HG03575 (cell line): Measurements from ENCODE around the gene KLHL17.
"Not testable (repeated sequence)": the region's sequence is repeated elsewhere in the genome, so short reads cannot be mapped to it uniquely, and the experiment has no call there.

ENCODE experiments used
- ATAC-seq: cut with Tn5 transposase; IDR thresholded peaks from one replicate; pipeline ENCODE4 v1.9.1; 2021; ENCODE audit not compliant: unreplicated experiment, insufficient number of reproducible peaks, low FRiP score; ENCODE audit errors: extremely low read depth

The KLHL17 gene

DNA sequence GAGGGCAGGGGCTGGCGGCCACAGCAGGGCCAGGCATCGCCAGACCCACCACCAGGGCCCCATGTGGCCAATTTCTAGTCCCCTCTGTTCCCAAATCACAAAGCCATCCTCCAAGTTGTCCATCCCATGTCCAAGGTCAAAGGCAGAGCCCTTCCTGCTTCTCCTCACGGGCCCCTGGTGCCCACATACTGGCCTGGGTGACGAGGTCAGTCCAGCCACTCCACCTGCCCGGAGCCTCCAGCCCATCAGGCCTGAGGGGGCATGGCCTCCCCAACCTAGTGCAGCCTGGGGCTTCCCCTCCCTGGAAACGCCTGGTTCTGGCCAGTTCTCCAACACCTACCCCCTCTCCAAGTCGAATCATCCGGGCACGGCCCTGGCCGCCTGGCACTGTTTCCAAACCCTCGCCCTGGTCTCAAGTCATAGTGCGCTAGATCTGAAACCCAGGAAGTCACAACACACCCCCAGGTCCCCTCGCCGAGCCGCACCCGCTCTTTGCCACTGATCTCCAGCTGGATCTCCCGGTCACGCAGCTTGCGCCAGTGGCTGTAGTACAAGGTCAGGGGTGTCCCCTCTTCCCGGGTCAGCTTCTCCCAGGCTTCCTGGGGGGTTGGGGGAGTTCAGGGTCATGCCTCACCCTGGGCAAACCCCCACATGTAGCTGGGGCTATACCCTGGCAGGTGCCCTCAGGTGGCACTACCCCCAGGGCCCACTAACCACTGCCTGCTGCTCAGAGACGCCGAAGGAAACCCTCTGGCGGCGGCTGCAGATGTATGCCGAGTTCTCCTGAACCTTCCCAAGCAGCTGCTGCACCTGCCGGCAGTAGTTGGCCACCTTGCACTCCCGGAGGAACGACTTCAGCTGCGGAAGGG lies 14.5 kb upstream of the KLHL17 start:
- no peak for ATAC-seq

DNA sequence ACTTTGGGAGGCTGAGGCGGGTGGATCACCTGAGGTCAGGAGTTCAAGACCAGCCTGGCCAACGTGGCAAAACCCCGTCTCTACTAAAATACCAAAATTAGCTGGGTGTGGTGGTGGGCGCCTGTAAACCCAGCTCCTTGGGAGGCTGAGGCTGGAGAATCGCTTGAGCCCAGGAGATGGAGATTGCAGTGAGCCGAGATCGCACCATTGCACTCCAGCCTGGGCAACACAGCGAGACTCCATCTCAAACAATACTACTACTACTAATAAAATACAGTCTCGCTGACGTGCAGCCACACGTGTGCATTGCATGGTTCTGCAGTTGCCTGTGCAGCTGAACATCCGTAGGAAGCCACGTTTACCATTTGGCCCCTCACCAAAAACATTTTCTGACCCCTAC lies 13.6 kb upstream of the KLHL17 start:
- ATAC-seq = not testable (repeated sequence)

DNA sequence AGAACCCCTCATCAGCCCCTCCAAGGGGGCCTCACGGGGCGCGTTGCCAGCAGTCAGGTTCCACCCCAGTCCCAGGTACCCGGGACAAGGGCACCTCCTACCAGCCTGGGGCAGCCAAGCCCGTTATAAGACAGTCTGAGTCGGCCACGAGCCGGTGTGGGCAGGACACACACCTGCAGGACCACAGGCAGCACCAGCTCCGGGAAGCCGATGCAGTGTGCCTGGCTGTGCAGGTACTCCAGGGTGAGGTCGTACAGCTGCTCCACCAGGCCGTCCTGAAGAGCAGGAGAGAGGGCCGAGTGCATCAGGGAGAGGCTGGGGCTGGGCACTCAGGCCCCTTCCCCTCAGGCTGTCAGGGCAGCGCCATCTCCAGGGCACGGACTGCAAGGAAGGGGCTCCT lies 12.4 kb upstream of the KLHL17 start:
- ATAC-seq = no peak

DNA sequence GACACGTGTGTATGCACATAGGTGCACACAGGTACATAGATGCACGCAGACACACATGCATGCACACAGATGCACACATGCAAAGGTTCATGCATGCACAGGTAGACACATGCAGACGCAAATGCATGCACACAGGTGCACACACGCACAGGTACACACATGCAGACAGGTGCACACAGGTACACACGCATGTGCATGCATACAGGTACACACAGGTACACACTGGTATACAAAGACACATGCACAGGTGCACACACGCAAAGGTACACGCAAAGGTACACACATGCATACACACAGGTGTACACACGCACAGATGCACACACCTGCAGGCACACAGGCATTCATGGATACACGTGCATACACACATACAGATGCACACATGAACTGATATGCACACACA lies 10.1 kb upstream of the KLHL17 start:
- ATAC-seq = no peak

DNA sequence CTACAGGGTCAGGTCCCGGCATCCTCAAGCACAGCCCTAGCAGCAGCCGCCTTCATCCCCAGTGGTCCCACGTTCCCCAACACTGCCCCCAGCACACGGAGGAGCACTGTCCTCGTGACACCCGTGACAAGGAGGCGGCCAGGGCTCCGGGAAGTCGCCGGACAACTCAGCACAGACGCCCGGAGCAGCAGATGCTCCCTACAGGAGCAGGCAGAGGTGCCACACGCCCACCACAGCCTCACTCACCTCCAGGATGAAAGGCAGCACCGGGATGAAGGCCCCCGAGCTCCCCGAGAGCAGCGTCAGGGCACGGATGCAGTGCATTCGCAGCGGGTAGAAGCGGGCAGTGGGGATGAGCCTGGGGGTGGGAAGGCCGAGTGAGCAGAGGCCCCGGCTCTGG lies 9.5 kb upstream of the KLHL17 start:
- ATAC-seq = no peak

DNA sequence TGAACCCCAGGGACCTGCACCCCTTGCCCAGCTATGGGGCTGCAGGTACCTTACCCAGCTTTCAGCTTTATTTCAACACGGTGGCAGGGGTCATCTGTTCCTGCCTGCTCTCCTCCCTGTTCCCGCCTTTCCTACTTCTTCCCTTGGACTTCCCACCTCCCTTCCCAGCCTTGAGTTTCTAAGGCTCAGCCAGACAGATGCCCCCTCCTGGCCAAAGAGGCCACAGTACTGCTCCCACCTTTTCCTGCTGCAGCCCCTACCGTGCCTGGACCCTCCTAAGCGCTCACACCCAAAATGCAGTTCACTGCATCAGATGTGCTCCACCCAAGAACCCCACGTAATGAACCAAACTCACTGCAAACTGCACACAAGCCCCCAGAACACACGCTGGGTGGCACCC lies 9.0 kb upstream of the KLHL17 start:
- no peak for ATAC-seq

DNA sequence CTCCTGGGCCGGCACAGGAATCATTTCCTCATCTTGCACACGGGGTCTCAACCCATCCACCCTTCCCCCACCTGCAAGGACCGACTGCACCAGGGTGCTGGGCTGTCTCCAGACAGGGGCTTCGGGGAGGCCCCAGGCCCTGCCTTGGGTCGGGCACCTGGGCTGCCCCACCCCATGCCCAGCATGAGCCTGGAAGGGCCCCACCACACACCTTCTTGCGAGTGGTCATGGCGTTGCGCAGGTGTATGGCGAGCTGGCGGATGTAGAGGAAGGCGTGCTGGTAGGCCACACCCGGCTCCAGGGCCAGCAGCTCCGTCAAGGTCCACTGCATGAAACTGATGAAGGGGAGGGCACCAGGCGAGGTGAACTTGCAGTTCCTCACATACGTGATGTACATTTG lies 8.2 kb upstream of the KLHL17 start:
- no peak for ATAC-seq

DNA sequence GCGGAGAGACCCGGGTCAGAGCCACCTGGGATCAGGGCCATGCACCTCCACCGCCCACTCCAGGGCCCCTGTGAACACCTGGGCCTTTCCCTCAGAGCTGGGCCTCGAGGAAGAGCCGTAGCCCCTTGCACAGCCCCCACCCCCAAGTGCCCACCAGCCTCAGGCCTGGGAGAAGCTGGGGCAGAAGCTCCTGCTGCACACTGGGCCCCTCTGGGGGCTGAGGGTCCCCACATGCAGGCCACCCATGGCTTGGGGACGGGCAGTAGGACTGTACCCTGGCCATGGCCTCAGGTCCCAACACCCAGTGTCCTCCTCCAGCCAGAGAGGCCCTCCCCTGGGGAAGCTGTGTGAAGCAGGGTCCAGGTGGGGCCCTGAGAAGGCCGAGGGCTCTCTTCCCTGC lies 7.8 kb upstream of the KLHL17 start:
- no peak for ATAC-seq

DNA sequence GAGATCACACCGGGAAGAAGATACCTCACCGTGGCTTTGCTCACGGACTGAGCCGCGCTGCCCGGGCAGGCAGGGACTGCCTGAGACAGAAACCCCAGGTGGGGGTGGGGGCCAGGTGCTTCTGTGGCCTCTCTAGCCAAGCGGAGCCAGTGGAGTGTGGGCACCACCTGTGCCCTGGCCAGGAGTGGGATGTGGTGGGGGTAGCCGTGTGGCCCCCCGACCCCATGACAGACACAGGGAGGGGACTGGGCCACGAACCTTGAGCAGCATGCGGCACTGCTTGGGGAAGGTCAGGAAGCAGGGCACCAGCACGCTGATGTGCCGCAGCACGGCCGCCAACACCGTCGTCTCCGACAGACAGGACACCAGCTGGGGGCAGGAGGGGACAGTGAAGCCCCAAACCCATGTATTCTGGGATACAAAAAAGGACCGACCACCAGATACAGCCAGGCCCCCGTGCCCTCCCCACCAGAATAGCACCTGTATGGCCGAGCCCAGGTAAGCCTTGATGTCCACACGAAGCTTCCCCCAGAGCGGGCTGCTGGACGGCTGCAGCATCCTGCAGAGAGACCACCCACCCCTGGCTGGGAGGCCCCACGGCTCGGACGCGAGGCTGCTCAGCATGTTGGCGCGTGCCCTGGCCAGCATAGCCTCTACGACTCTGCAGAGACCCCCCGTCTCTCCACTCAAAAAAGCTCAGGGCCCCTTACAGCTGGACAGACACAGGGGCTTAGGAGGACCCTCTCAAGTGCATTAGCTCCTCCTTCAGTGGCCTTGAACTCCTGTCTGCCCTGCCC lies 6.7 kb upstream of the KLHL17 start:
- no peak for ATAC-seq

DNA sequence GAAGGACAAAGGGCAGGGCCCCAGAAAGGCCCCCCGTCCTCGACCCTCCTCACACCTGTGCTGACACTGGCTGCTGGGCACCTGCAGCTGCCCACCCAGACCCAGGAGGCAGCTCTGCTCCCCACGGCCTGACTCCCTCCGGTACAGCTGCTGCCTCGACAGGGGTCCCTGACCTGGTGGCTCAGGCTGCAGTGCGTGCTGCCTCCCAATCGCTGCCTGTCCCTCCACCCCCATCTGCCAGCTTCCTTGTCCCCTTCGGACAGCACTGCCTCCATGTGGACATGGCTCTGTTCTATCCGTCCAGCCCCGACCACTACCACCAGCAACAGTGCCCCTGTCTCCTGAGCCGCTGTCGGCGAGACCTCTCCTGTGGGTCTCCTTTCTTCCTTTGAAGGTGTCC lies 5.5 kb upstream of the KLHL17 start:
- ATAC-seq = no peak

DNA sequence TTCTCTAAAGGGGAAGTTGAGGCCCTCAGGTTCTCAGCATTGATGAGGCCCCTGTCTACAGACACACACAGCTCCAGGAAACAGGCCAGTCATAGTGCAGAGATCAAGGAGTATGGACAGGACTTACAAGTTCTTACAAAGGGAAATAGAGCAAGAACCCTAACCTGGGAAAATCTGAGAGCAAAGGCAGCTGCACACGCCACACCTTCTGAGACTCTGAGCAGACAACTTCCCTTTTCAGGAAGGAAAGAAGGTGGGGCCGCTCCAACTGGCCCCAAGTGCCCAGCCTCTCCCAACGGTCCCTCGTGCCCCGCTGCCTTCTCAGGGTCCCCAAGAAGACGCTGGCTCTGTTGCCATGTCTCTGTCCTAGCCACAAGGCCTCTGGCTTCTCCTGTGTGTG lies 4.9 kb upstream of the KLHL17 start:
- ATAC-seq = no peak

DNA sequence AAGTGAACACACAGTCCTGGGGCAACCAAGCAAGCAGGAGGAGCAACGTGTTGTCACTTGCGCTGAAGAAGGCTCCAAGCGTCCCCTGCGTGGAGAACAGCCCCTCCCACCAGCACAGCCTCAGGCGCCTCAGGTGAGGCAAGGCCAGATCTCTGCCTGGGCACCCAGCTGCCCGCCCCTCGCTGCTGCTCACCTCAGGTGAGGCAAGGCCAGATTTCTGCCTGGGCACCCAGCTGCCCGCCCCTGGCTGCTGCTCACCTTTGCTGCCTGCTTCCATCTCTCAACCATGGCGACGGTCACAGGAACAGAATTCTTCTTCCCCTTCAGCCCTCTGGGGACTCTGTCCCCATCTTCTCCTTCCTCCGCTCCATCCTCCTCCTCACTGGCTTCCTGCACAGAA lies 3.7 kb upstream of the KLHL17 start:
- ATAC-seq = no peak

DNA sequence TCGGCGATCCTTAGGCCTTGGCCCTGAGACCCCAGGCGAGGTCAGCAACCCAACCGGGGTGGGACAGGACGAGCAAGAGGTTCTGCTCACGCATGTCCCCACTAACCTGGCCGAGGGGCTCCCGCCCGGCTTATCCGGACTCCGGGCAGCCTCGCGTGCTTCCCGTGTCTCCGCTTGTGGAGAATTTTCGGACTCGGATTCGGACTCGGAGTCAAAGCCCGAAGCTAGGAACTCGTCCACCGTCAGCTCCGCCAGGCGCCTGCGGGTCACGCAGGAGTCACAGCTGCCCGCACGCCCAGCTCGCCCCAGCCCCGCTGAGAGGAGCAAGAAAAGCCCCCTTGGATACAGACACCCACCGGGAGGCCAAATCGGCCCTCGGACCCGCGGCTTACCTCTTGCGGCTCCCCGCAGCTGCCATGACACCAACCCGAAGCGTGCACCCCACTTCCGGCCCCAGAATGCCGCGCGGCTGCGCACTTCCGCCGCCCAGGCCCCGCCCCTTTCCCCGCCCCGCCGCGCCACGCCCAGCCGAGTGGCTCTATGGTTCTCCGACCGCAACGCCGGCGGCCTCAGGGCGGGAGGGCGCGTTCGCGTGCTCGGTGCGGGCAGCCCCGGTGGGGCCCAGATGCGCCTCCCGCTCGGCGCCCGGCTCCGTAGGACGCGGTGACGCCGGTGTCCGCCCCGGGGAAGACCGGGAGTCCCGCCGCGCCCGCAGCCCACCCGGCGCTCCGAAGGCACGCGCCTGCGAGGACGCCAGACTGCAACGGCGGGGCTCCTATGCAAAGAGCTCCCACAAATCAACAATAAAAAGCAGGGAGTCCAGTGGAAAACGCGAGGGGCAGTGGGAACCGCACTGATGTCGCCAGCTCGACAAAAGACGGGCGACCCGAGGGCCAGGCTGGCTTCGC lies 1.3 kb upstream of the KLHL17 start, which contains the start of gene NOC2L:
TSS of gene NOC2L (minus strand) at position 434 of the 908 bp plus-strand sequence. CDS start at position 418, 16 bp downstream.
- no peak for ATAC-seq

DNA sequence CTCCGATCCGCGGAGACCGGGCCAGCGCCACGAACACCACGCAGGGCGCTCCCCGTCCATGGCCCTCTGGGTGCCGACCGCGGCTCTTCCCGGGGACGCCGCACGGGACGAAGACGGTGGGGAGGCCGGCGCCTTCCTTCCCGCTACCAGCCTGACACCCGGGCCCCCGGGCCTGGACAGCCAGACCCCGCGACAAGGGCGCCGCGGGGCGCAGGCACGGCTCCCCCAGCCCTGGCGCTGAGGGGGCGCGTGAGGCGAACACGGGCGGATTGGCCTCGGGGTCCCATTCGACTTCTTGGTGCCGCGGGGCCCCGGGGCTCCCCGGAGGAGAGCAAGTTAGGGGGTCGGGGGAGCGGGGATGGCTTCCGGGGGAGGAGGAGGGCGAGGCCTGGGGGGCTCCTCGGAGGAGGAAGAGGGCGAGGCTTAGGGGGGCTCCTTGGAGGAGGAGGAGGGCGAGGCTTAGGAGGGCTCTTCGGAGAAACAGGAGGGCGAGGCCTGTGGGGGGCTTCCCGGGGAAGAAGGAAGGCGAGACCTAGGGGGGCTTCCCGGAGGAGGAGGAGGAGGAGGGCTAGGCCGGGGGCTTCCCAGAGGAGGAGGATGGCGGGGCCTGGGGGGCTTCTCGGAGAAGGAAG lies 537 bp upstream of the KLHL17 start:
- ATAC-seq = no peak

DNA sequence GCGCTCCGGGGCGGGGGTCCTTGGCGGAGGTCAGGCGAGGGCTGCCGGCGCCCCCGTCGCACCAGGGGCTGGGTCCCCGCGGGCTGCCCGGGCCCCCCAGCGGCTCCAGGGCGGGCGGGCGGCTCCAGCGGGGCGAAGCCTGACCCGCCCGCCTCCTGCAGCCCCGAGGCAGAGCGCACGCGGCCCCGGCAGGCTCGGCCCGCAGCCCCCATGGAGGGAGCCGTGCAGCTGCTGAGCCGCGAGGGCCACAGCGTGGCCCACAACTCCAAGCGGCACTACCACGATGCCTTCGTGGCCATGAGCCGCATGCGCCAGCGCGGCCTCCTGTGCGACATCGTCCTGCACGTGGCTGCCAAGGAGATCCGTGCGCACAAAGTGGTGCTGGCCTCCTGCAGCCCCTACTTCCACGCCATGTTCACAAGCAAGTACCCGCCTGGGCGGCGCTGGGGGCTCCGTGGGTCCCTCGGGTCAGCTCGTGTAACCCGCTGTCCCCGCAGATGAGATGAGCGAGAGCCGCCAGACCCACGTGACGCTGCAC lies 817 bp downstream of the KLHL17 start:
- ATAC-seq = no peak

DNA sequence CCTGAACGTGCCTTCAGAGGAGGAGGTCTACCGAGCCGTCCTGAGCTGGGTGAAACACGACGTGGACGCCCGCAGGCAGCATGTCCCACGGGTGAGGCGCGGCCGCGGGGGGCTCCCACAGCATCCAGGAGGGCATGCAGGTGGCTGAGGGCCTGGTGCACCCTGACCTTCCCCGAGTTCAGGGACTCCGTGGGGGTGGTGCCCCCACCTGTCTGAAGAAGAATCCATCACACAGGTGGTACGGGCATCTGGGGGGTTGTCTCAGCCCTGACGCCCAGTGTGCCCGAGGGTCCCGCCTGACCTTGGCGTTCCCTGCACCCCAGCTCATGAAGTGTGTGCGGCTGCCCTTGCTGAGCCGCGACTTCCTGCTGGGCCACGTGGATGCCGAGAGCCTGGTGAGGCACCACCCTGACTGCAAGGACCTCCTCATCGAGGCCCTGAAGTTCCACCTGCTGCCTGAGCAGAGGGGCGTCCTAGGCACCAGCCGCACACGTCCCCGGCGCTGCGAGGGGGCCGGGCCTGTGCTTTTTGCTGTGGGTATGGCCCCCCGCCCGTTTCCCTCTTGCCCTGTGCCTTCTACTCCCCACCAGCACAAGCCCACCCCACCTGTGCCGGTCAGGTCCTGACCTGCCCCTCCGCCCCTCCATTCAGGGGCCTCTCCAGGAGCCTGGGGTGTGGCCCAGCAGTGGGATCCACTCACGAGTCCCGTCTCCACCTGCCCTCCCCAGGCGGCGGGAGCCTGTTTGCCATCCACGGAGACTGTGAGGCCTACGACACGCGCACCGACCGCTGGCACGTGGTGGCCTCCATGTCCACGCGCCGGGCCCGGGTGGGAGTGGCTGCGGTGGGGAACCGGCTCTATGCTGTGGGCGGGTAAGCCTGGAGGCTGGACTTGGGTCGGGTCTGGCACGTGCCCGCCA lies 2.3 kb downstream of the KLHL17 start:
- no peak for ATAC-seq

DNA sequence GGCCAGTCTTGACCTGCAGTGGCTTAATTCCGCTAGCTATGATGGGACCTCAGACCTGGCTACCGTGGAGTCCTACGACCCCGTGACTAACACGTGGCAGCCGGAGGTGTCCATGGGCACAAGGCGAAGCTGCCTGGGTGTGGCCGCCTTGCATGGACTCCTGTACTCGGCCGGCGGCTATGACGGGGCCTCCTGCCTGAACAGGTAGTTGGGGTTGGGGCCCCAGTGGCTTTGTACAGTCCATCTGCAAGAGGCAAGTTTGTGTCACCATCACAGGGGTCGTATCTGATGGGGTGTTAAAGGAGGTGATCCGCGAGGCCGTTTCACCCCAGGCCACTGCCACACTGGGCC lies 2.9 kb downstream of the KLHL17 start:
- ATAC-seq = no peak
